Osteoblast (primary cell): ENCODE measurements around the gene ACTN3. TPM values are rescaled to one million over a fixed set of nuclear protein-coding genes. Genes with fewer than 3 reads are reported as not detected.
A peak's percentile ranks its signal among the peaks of the same experiment; 100 is the strongest.

Experiments
- DNase-seq: peaks from one replicate; pipeline ENCODE4 v3.0.0; 2011; ENCODE audit warnings: low spot score, mixed read lengths; ENCODE audit not compliant: insufficient read length; ENCODE audit errors: missing footprints
- H2AFZ ChIP-seq: 2 replicates; pipeline ENCODE4 v1.6.0; 2011; ENCODE audit warnings: mild to moderate bottlenecking, low read length
- H3K27ac ChIP-seq: 2 replicates; pipeline ENCODE4 v1.5.1; 2011; ENCODE audit warnings: mild to moderate bottlenecking, low read depth, low read length, moderate library complexity
- H3K27me3 ChIP-seq: 2 replicates; pipeline ENCODE4 v1.6.0; 2012; ENCODE audit warnings: mild to moderate bottlenecking, control low read depth, inconsistent platforms, low read length, moderate library complexity; ENCODE audit not compliant: insufficient read depth
- H3K36me3 ChIP-seq: 2 replicates; pipeline ENCODE4 v1.5.1; 2011; ENCODE audit warnings: mild to moderate bottlenecking, low read length, control low read depth, moderate library complexity; ENCODE audit not compliant: insufficient read depth
- H3K4me1 ChIP-seq: 2 replicates; pipeline ENCODE4 v1.5.1; 2011; ENCODE audit warnings: mild to moderate bottlenecking, low read length, control low read depth, moderate library complexity; ENCODE audit not compliant: insufficient read depth
- H3K4me2 ChIP-seq: 2 replicates; pipeline ENCODE4 v1.6.0; 2011; ENCODE audit warnings: mild to moderate bottlenecking, low read length; ENCODE audit not compliant: insufficient read depth
- H3K4me3 ChIP-seq: fragments of 200-600 bp; sonication (generic); 3 replicates; pipeline ENCODE4 v1.5.1; 2012; ENCODE audit warnings: mild to moderate bottlenecking, low read length, inconsistent platforms; ENCODE audit not compliant: insufficient read depth
- H3K79me2 ChIP-seq: 2 replicates; pipeline ENCODE4 v1.6.0; 2012; ENCODE audit warnings: mild to moderate bottlenecking, low read length, control low read depth, inconsistent platforms; ENCODE audit not compliant: insufficient read depth
- H3K9me3 ChIP-seq: 2 replicates; pipeline ENCODE4 v1.5.1; 2011; ENCODE audit warnings: low read depth, low read length, control low read depth
- H4K20me1 ChIP-seq: 2 replicates; pipeline ENCODE4 v1.6.0; 2012; ENCODE audit warnings: mild to moderate bottlenecking, low read length, control low read depth; ENCODE audit not compliant: insufficient read depth
- CTCF ChIP-seq: IDR thresholded peaks from 2 replicates; pipeline ENCODE4 v1.5.1; 2011; ENCODE audit warnings: mild to moderate bottlenecking, low read depth, low read length, moderate library complexity; ENCODE audit errors: extremely low read depth
- total RNA-seq: library from RNA; depleted of rRNA; stranded (reverse); fragments of >200 nt; gene quantifications from 2 replicates; pipeline ENCODE4 v1.2.3, GENCODE V29; 2012

Gene ACTN3
- under 0.01 TPM in 1 of 2 replicates, not detected in the other for total RNA-seq

- Histone ChIP-seq H4K20me1 (peaks cover 5% of the 10 kb centered on the region), H2AFZ (peak within 1 kb of the TSS; percentile 85), H3K4me2 (peak within 1 kb of the TSS; percentile 91), H3K27ac (peak within 1 kb of the TSS; percentile 55), H3K4me3 (peak within 1 kb of the TSS; percentile 85), H3K27me3 (peaks cover 25% of the 10 kb centered on the region), H3K4me1 (peaks cover 20% of the 10 kb centered on the region), H3K79me2 (peaks cover 4% of the 10 kb centered on the region), H3K36me3 (peaks cover 12% of the 10 kb centered on the region), H3K9me3 (no peaks in the 10 kb centered on the region)
- TF ChIP-seq CTCF = no peak
- peak; percentile 78 for DNase-seq
These were observed at the start of gene ACTN3 for GRCh38 chr11:66546368-66546965. ACTN3 (plus strand) TSS chr11:66546903; CDS start chr11:66546938, 35 bp downstream.

GRCh38 chr11:66497206-66497605 is 49.5 kb upstream of the ACTN3 start:
- Histone ChIP-seq H3K9me3 (no peaks in the 10 kb centered on the region), H3K4me2 (no peak overlapping the region), H2AFZ (no peak overlapping the region), H3K27me3 (no peaks in the 10 kb centered on the region), H4K20me1 (no peaks in the 10 kb centered on the region), H3K79me2 (no peaks in the 10 kb centered on the region), H3K4me3 (no peak overlapping the region), H3K4me1 (no peaks in the 10 kb centered on the region), H3K36me3 (peaks cover 29% of the 10 kb centered on the region), H3K27ac (no peak overlapping the region)
- peak; percentile 32 for DNase-seq
- no peak for TF ChIP-seq CTCF

- Histone ChIP-seq H3K27me3 (no peaks in the 10 kb centered on the region), H3K79me2 (no peaks in the 10 kb centered on the region), H3K4me2 (no peak overlapping the region), H4K20me1 (no peaks in the 10 kb centered on the region), H2AFZ (no peak overlapping the region), H3K9me3 (no peaks in the 10 kb centered on the region), H3K4me1 (no peaks in the 10 kb centered on the region), H3K4me3 (no peak overlapping the region), H3K27ac (no peak overlapping the region), H3K36me3 (peaks cover 19% of the 10 kb centered on the region)
- no peak for TF ChIP-seq CTCF
- peak; percentile 29 for DNase-seq
These were observed 48.2 kb upstream of the ACTN3 start for GRCh38 chr11:66498506-66498905.

GRCh38 chr11:66505276-66505816 is 41.4 kb upstream of the ACTN3 start:
- H3K27ac ChIP-seq = no peak overlapping the region
- no peaks in the 10 kb centered on the region for H3K27me3 ChIP-seq
- H4K20me1 ChIP-seq = no peaks in the 10 kb centered on the region
- H2AFZ ChIP-seq = no peak overlapping the region
- H3K36me3 ChIP-seq = peaks cover 12% of the 10 kb centered on the region
- H3K79me2 ChIP-seq = no peaks in the 10 kb centered on the region
- DNase-seq = no peak
- H3K4me1 ChIP-seq = peaks cover 3% of the 10 kb centered on the region
- no peak overlapping the region for H3K4me2 ChIP-seq
- TF ChIP-seq CTCF = no peak
- H3K9me3 ChIP-seq = no peaks in the 10 kb centered on the region
- H3K4me3 ChIP-seq = no peak overlapping the region
